D341Med (cell line): ENCODE measurements around the gene KCNJ10.

Experiments
- DNase-seq: peaks from one replicate; pipeline ENCODE4 v3.0.0; 2012; ENCODE audit warnings: low spot score

KCNJ10 gene

DNA sequence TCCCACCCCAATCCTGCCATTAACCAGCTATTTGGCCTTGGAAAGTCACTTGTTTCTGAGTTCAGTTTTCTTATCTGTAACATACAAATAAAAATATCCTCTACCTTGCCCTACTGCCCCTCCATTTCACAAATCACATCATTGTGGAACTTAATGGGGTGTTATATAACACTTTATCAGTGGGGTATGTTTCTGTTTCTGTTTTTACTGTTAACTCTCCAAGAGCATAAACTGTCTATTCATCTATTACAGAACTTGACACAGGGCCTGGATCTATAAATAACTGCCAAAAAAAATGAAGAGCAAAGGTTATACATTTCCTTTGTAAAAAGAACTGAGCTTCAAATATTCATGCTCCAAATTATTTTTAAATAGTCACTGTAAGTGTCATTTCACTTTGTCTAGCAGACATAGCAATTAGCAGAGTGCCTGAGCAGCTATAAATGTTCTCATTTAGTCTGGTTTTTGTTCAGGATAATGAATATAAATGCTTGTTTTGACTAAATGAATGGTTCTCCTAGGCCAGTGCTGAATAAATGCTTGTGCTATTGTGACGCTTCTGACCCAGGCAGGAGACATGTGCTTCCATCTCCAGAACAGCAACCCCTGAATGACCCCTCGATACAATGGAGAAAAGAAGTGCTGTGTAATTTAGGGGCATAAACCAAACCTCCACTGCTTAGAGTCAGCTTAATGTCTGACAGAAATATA lies 45.6 kb downstream of the KCNJ10 start:
- DNase-seq = no peak

DNA sequence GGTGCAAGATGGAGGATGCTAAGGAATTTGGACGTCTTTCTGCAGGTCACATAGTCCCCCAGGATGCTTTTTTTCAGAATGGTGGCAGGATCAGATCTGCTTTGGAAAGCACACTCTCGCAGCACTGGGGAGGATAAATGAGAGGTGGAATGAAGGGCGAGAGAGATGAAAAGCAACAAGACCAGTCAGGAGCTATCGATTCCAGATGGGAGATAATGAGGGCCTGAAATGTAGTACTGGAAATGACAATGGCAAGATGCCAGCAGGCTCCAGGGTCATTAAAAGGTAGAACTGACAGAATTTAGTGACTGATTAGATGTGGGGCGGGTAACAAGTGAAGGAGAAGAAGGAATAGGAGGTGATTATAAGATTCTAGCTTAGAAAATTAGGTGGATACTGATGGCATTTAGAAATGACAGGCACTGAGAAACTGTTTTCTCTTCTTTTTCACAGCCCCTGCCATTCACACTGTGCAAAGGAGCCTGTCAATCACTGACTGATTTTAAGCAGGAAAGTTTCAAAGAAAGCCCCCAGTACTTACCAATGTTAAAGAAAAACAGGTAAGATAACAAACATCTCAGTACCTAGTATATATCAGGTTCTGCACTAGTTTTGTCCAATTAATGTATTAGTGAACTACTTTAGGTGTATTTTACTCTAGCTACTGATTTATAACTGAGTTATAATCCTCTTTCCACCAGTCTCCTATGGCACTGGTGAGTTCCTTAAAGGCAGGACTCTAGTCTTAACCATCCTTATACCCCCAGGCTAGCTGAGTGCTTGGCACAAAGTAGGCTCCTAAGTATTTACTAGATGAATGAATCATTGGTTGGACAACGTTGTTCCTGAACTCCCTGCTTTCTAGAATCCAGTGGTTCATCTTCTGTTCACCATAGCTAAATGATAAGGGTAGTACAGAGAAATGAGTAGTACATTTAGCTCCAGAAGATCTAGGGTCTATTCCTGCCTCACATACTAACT lies 47.3 kb downstream of the KCNJ10 start:
- no peak for DNase-seq

DNA sequence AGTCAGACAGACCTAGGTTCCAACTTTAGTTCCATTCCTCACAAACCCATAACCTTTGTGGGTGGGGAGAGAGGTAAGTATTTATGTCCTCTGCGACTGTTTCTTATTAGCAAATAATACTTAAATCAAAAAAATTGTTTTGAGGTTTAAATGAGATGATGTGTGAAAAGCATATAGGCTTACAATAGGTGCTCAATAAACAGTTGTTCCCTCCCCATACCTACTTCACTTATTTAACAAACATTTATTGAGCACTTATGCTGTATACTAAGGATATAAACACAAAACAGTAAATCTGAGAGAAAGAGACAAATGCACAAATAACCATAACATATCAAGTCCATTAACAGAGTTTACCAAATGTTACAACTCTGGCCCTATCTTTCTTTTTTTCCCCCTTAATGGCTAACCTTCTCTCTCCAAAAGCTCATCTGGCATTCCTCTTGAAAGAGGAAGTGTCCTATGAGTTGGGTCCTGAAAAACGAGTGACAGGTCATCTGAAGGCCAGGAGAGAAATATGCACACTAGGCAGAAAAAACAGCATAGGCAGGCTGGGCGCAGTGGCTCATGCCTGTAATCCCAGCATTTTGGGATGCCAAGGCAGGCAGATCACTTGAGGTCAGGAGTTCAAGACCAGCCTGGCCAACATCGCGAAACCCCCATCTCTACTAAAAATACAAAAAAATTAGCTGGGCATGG lies 48.4 kb downstream of the KCNJ10 start:
- no peak for DNase-seq

DNA sequence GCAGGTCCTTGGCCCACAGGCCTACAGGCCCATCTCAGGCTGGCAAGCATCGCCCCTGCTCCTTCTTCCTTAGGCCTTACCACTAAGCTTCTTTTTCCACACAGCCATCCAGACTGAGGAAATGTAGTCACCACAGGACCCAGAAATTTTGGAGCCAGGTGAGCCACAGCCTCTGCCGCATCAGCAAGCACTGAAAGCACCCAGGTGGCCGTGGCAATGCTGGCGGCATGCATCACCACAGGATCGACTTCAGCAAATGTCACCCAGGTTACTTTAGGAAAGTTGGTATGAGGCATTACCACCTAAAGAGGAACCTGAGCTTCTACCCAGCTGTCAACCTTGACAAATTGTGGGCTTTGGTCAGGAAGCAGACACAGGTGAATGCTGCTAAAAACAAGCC lies 49.8 kb downstream of the KCNJ10 start:
- DNase-seq = no peak

DNA sequence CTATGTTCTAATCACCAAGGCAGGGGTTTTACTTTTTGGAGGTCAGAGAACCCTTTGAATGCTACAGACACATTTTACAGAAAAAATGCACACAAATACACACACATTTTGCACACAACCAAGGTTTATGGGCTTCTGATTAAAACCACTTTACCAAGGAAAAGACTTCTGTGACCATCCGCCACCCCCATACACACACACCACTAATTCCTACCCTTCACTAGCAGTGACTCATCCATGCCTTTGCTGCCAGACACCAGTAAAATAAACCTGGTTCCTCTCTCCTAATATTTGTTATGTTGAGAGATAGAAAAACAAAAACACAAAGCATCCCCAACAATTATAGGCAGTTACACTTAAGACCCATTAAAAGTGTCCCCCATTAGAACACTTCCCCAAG lies 51.1 kb downstream of the KCNJ10 start:
- no peak for DNase-seq

DNA sequence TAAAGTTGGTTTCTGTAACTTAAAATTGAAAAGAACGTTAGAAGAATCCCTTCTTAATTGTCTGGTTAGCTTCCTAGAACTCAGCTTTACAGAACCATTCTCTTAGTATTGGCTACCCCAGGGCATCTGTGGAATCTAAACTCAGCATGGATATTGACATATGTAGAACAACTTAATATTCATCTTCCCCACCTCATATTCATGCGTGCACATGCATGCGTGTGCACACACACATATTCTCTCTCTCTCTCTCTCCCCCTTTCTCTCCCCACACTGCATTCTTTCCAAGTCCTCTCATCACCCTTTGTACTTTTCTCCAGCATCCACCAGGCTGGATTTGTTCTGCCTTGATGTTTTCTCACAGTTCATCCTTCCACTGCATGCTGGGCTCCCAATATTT lies 51.6 kb downstream of the KCNJ10 start:
- DNase-seq = no peak

DNA sequence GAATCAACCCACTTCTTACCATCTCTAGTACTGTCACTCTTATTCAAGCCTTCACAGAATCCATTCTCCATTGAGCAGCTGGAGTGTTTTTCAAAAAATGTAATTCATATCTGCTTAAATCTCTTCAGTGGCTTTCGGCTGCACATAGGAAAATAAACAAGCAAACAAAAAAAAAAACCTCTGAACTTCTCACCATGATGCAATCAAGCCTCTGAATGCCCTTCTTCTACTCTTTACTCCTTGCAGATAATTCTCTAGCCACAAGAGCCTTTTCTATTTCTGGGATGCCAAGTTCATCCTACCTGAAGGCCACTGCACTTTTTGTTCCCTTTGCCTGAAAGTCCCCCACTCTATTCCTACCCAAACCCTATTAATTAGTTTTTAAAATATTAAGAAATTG lies 52.4 kb downstream of the KCNJ10 start:
- DNase-seq = no peak

DNA sequence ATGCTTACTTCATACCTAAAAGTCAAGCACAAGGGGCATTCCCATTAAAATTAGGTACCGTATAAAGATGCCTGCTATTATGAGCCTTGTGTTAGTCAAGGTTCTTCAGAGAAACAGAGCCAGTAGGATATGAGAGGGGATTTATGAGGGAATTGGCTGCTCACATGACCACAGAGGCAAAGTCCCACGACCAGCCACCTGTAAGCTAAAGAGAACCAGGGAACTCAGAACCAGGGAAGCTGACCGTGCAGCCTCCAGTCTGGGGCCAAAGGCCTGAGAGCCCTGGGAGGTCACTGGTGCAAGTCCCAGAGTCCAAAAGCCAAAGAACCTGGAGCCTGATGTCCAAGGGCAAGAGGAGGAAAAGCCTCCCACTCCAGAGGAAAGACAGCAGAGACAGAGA lies 58.2 kb downstream of the KCNJ10 start:
- no peak for DNase-seq

DNA sequence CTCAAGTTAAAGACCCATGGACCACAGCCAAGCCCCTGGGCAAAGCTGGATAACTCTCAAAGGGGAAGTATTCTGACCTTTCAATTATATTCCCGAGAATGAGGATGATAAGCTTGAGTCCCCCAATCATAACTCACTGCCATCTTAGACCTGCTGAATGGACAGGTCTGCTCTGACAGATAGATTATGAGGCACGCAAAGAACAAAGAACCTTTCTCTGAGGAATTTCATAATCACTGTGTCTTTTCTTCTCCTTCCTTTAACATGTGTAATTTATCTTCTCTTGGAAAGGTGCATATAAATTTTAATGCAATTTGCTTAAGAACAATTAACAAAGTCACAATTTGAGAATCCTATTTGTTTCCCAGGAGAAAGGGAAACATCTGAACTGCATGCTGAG lies 60.2 kb downstream of the KCNJ10 start:
- DNase-seq = no peak

DNA sequence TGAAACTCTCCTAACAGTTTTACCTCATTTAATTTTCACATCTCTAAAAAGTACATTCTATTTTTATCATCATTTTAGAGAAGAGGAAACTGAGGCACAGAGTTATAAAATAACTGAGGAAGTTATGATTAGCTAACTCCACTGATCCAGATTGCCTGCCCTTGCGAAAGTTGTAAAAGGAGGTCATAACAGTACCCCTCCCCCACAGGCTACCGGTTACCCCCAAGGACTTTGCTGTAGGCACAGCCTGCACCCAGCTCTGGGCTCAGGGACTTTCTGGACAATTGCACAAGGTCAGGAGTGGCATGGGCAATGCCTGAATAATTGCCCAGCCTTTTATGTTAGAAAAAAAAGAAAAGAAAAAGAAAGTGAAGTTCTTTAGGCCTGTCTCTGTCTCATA lies 60.9 kb downstream of the KCNJ10 start:
- DNase-seq = no peak

DNA sequence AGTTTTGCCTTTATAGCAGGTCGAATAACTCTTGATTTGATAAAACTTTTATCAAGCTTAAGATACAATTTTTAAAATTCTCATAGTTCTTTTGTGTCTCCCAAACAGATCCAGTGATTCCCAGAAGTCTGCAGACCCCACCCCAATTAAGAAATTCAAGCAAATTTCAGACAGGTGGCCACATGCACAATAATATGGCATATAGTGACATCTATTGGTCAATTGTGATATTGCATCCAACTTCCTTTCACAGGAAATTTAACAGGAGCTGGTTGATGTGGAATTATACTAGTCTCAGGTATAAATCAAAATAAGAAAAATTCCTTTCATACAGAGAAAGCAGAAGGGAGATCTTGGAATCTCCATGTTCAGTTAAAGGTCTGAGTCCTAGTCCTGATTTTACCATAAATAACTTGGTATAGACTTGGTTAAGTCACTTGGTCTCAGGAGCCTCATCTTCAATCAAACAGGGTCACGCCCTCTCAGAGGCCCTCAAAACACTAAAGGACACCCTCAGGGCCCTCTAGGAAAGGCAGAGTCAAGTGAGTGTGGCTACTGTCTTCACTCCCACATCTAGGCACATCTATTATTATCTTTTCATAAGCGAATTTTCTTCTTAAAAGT lies 62.3 kb downstream of the KCNJ10 start:
- no peak for DNase-seq

DNA sequence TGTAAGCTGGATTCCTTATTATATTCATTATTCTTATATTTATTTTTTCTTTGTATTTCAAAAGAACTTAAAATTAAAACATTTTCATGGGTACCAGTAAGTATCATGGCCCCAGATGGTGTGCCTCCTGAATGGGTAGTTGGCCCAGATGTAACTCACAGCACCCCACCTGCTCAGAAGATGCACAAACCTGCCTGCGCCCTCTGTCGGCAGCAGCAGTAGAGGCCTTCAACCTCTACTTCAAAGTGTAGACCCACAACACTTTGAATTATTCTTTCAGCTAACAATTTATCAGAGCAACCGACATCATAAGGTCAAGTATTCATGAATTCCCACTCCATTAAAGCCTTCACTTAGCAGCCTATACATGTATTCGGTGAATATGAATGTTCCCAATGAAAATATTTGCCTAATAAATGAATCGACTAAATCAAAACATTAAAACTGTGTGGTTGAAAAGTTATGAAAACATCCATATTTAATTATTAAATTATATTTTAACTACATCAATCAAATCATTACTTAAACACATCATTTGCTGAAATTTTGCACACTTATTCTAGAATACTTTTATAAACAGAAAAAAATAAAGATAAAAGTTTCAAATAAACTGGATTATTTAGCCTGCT lies 63.5 kb downstream of the KCNJ10 start:
- peak; percentile 87 for DNase-seq

DNA sequence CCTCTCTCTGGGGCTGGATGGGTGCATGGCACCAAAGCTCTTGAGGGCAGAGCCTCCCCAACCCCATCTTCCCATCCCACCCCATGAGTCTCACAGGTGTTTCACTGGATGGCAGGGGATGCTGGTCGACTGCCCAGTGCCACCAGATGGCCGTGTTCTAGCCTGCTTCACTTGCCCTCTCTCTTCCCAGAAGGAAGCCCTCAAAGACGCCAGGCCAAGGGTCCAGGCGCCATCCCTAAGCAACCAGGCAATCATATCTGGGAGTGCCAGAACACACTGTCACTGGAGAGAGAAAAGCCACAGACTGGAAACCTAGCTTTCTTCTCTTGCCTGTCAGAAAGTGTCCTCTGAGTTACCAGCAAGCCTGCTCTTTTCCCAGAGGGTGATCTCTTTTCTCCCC lies 64.9 kb downstream of the KCNJ10 start:
- no peak for DNase-seq

DNA sequence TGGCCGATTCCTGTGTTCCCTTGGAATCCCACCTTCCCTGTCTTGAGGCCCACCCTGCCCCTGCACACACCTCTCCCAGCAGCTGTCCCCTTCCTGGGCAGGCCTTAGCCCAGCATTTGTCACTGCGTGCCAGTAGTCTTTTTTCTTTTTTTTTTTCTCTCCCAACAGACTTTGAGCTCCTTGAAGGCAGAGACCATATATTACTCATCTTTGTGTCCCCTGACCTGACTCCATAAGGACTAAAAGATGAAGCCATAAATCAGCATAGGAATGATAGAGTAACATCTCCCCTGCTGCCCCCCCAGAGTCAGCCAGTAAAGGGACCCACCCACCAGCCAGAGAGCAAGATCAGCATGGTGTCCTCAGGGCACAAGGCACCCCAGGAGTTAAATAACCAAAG lies 65.5 kb downstream of the KCNJ10 start:
- DNase-seq = no peak

DNA sequence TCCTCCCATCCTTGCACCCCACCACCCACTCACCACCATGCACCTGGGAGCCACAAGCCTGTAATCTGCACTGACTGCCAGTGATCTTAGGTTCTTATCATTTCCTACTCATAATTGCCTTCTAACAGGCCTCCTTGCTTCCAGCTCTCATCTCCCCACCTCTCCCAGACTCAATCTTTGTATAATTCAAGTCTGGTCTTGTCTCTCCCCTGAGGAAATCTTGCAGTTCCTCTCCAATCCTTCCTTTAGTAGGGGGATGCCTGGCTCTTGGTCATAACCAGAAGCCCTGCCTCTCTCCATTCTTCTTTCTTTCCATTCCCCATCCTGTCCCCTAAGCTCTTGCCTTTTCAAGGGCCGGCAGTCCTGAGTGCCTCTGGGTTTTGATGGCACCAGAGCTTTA lies 66.0 kb downstream of the KCNJ10 start:
- no peak for DNase-seq

DNA sequence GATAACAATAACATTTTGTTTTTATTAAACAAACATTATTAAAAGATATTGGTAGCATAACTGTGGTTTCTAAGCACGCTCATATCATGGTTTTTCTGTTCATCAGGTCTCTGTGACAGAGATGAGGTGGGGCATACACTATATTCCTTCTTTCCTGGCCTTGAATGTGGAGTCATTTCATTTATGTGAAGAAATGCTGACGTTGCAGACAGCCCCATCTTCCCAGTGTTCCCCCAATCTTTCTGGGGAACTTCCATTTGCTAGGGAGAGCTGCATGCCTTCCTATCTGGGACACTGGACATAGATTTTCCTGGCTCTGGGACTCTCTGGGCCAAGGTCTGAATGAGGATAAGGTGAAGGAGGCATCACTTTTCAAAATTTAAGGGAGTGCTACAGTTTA lies 68.5 kb downstream of the KCNJ10 start:
- DNase-seq = no peak

DNA sequence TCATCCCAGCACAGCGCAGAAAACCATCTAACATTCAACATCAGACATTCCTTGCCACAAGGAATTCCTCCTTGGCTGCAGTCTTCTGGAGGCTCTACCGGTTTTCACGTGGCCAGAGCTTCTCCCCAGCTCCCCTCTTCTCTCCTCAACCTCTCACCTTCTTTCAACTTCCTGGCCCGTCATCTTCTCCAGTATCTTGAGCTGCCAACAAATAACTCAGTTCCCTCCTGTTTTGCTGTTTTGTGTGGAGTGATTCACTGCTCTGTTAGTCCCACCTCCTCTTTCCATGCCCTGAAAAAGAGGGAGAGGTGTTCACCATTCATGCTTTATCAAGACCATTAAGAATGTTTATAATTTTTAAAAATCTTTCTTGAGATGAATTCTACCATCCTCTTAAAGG lies 70.8 kb downstream of the KCNJ10 start:
- no peak for DNase-seq

DNA sequence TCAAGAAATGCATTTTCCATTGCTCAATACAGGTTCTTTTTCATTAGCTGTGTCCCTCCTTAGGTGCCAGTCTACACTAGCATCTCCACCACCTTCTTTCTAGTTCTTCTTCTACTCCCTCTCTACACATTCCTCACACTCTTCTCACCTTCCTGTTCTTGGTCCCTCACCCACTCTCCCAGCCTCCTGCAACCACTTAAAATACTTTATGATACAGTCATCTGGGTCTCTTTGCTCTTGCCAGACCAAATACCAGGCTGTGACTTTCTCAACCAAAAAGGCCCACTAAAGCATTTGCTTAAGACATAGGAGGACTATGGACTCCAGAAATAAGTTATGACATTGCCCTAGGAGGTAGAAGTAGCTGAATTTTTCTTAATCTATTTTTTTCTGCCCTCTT lies 73.3 kb downstream of the KCNJ10 start:
- DNase-seq = no peak

DNA sequence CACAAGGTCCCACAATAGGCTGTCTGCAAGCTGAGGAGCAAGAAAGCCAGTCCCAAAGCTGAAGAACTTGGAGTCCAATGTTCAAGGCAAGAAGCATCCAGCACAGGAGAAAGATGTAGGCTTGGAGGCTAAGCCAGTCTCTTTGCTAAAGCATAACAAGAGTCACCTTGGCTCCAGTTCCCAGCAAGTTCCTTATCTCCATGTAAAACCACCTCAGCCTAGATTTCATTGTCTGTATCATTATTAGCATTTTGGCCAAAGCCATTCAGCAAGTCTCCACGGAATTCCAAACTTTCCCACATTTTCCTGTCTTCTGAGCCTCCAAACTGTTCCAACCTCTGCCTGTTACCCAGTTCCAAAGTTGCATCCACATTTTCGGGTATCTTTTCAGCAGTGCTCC lies 75.1 kb downstream of the KCNJ10 start:
- no peak for DNase-seq

DNA sequence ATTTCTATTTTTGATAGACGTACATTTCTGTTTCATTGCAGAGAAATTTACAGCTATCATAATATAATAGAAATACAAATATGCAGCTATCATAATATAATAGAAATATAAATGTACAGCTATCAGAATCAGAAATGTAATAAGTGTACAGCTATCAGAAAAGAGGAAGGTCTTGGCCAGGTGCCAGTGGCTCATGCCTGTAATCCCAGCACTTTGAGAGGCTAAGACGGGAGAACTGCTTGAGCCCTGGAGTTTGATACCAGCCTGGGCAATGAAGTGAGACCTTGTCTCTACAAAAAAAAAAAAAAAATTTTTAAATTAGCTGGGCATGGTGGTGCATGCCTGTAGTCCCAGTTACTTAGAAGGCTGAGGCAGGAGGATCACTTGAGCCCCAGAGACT lies 76.0 kb downstream of the KCNJ10 start:
- no peak for DNase-seq

DNA sequence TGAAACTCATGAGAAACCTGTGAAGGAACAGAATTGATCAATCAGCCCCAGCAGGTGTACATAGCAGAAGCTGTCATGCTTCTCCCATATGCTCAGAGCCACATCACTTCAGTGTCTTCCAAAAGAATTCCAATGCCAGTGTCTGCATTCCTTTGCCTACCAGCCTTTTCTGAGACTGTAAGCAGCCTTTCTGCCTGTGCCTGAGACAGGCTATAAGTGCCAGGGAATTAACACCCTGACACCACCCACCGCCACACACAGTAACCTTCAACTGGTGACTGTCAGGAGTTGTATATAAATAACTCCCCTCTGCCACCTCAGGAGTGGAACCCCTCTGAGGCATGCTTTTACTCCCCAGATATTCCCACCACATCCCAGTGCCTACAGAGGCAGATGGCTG lies 77.8 kb downstream of the KCNJ10 start:
- no peak for DNase-seq

DNA sequence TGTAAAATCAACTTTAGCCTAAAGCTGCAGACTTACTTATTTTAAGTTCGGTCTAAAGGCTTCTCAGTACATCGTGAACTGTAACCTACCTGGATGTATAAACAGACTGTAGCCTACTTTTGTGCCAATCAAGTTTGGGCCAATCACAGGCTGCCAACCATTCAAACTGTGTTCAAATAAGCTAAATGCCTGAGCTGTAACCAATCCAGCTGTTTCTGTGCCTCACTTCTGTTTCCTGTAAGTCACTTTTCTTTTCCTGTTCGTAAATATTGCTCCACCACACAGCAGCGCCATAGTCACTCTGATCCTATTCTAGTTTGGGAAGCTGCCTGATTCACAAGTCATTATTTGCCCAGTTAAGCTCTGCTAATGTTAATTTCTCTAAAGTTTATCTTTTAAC lies 78.4 kb downstream of the KCNJ10 start:
- no peak for DNase-seq
